ENCODE results near the gene IDI1.

IDI1 gene

DNA sequence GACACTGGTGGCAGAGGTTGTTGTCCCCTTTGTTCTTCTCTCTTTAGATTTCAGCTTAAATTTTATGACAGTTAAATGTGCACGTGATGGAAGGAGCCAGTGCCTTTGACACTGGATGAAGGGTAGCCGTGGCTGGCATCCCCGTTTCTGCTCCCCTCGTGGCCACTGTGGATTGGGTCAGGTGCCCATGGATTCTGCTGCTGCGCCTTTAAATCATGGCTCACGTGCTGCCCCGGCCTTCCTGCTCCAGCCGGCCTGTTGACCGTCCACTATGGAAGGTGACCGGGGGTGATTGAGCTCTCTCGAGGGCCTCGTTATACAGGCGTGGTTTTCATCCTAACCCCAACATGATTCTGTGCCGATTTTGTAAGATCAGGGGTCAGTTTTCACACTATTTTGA lies 41.8 kb upstream of the IDI1 start:
- H3K4me3 ChIP-seq (ENCODE audit: low read depth, low read length), result no peak overlapping the region
- TF ChIP-seq, protein P1, sequence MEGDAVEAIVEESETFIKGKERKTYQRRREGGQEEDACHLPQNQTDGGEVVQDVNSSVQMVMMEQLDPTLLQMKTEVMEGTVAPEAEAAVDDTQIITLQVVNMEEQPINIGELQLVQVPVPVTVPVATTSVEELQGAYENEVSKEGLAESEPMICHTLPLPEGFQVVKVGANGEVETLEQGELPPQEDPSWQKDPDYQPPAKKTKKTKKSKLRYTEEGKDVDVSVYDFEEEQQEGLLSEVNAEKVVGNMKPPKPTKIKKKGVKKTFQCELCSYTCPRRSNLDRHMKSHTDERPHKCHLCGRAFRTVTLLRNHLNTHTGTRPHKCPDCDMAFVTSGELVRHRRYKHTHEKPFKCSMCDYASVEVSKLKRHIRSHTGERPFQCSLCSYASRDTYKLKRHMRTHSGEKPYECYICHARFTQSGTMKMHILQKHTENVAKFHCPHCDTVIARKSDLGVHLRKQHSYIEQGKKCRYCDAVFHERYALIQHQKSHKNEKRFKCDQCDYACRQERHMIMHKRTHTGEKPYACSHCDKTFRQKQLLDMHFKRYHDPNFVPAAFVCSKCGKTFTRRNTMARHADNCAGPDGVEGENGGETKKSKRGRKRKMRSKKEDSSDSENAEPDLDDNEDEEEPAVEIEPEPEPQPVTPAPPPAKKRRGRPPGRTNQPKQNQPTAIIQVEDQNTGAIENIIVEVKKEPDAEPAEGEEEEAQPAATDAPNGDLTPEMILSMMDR (conservative IDR thresholded peaks at IDR 0.05; ENCODE audit: low read depth, low read length), result no peak
- no peak for DNase-seq (ENCODE audit: low read depth)

DNA sequence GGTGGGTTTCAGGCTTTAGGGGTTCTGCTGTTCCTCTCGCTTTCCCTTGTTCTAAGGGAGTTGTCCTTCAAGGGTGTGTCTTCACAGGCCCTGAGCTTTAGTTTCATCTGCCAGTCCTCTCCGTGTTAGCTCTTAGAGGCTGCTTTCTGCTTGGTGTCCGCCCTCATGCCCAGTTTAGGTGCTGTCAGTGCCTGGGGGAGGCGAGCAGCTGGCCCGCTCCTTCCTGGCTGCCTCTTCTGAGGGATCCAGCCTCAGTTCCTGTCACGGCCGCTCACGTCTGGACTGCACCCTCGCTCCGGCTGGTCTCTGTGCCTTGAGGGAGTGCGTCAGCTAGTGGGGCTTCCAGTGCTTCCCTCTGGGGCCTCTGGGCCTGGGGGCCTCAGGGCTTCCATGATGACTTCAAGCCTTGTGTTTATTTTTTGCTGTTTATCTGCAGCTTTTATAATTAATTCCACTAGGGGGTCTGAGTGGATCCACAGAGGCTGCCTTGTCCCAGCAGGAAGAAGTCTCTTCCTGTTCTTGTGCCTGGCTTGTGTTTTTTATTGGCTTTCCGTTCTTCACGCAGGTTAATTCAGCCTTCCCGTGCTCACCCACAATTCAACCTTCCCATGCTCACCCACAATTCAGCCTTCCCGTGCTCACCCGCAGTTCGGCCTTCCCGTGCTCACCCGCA lies 40.2 kb upstream of the IDI1 start:
- TF ChIP-seq, protein P1 (conservative IDR thresholded peaks at IDR 0.05; ENCODE audit: low read depth, low read length), result peak; percentile 13
- no peak overlapping the region for H3K4me3 ChIP-seq (ENCODE audit: low read depth, low read length)
- DNase-seq (ENCODE audit: low read depth), result no peak

DNA sequence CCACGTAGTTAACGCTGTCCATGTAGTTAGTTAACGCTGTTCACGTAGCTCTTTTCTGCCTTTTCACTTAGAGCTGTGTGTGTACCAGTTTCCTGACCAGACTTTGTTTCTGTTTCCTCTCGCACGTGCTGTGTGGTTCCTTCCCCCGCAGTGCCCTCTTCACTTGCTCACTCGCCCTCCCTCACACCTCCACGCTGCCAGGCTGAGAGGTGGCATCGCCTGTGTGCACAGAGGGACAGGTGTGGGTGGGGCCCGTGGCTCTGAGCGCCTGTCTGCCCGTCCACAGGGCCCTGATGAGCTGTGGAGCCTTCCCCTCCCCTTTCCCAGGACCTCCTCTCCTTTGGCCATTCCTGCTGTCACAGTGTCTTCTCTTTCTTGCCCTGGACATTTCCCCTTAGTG lies 37.9 kb upstream of the IDI1 start:
- no peak for DNase-seq (ENCODE audit: low read depth)
- TF ChIP-seq, protein P1 (conservative IDR thresholded peaks at IDR 0.05; ENCODE audit: low read depth, low read length), result no peak

DNA sequence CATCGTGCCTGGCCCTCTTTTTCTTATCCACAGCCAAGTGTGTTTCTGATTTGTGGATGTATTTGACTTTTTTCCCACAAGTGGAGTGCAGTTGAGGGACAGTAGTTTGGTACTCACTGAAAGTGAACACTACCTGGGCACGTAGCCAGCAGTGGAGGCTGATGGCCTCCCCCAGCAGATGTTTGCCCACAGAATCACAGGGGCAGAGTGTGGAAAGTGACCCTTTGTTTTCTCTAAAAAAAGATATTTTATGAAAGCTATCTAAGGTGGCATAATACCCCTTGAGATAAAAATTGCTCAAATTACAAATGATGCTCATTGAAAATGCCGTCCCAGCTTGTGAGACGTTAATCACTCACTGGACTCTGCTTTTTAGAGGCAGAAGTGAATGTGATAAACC lies 36.3 kb upstream of the IDI1 start:
- DNase-seq (ENCODE audit: low read depth), result peak; percentile 29
- H3K4me3 ChIP-seq (ENCODE audit: low read depth, low read length), result no peak overlapping the region
- TF ChIP-seq, protein P1 (conservative IDR thresholded peaks at IDR 0.05; ENCODE audit: low read depth, low read length), result no peak

More for the DNA sequence above, 37.9 kb upstream of the IDI1 start:
- H3K4me3 ChIP-seq (ENCODE audit: low read depth, low read length), result no peak overlapping the region

DNA sequence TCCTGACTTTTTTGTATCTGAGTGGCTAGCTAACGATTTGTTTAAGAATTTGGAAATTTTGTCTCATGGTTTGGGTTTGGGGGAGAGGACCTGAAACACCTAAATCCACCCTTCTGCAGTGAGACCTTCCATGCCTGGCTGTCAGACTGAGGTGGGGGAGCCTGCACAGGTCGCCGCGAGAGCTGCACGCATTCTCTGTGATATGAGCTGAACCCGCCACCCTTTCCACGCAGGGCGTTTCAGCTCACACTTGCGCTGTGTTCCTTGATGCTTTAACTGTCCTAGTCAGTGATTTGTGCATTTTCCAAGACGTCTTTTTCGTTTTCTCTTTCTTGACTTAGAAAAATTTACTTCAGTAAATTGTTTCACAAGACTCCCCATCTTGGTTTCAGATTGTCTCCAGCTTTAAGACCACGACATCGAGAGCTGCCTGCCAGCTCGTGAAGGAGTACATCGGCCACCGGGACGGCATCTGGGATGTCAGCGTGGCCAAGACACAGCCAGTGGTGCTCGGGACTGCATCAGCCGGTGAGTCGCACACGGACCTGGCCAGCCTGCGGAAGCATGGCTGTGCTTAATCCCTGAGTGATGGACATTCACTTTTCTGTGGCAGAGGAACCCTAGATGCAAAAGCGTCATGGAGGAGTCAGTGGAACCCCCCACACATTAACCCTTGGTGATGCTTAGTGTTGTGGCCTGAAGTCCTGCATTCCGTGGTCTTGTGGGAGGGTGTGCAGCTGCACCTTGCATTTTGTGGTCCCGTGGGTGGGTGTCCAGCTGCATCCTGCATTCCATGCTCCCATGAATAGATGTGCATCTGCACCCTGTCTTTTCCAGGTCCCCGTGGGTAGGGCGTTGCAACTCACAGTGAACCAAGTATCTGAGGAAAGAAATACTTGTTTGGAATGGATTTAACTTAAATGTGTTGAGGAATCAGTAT lies 35.4 kb upstream of the IDI1 start:
- TF ChIP-seq, protein P1 (conservative IDR thresholded peaks at IDR 0.05; ENCODE audit: low read depth, low read length), result no peak
- DNase-seq (ENCODE audit: low read depth), result no peak
- H3K4me3 ChIP-seq (ENCODE audit: low read depth, low read length), result no peak overlapping the region

DNA sequence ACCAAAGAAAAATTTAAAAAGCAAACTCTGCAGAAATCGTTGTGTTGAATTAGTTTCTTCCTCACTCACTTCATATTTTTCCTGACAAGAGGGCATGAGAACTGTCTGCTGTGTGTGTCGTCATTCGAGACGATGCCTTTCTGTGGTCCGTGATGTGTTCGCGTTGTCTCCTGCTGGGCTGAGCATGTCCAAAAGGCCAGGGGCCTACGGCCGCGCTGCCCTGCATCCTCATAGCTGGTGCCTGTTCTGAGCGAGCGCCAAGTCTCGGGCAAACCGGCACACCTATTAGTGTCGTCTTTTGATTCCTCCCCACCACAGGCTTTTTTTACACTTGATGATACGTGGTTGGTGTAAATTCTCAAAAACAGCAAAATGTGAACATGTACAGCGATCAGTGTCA lies 34.7 kb upstream of the IDI1 start:
- no peak overlapping the region for H3K4me3 ChIP-seq (ENCODE audit: low read depth, low read length)
- TF ChIP-seq, protein P1 (conservative IDR thresholded peaks at IDR 0.05; ENCODE audit: low read depth, low read length), result no peak
- DNase-seq (ENCODE audit: low read depth), result no peak

Data from choroid plexus epithelial cell (primary cell).